Measurements from ENCODE around the gene MOBP.

MOBP gene

DNA sequence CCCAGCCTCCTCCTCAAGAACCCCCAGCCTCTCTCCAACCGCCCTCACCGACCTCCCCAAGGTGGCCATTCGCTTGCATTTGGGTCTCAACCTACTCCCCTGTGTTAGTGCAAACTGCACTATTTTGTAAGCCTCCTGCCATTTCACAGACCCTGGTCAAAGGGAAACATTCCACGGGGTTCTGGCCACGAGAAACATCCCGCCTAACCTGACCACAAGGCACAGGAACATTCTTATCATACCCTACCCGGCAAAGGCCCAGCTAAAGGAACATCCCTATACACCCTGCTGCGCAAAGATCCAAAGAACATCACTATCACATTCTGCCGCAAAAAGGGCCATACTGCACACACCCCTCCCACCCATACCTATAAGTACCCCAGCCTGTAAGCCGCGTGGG, 38.0 kb upstream of the MOBP start:
- Histone ChIP-seq H3K9ac (ENCODE audit: insufficient read length) (no peak overlapping the region), H3K4me3 (no peak overlapping the region), H3K36me3 (ENCODE audit: insufficient read depth, low read length) (no peaks in the 10 kb centered on the region), H3K27ac (no peak overlapping the region), H3K9me3 (ENCODE audit: low read depth, low read length) (no peaks in the 10 kb centered on the region)
- DNase-seq (ENCODE audit: low read depth, low spot score) = no peak
- TF ChIP-seq POLR2AphosphoS5 (IDR thresholded peaks at IDR 0.05; ENCODE audit: borderline replicate concordance, low read depth, low read length) (no peak), FOXP2 (optimal IDR thresholded peaks at IDR 0.05; ENCODE audit: control extremely low read depth, extremely low read length, insufficient read depth) (no peak), EZH2 (IDR thresholded peaks at IDR 0.05) (no peak)

DNA sequence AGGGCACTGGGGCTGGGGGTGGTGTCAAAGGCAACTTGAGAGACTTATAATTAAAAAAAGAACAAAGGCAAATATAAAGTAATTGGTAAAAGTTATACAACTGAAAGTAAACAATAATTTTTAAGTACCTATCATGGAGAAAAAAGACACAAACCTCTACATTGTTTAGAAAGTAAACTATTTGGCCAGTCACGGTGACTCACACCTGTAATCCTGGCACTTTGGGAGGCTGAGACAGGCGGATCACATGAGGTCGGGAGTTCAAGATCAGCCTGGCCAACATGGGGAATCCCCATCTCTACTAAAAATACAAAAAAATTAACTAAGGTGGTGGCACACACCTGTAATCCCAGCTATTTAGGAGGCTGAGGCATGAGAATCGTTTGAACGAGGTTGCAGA, 35.1 kb upstream of the MOBP start:
- H3K4me3 ChIP-seq = no peak overlapping the region
- TF ChIP-seq POLR2AphosphoS5 (IDR thresholded peaks at IDR 0.05; ENCODE audit: borderline replicate concordance, low read depth, low read length) = no peak
- no peak for TF ChIP-seq EZH2 (IDR thresholded peaks at IDR 0.05)
- no peak for TF ChIP-seq FOXP2 (optimal IDR thresholded peaks at IDR 0.05; ENCODE audit: control extremely low read depth, extremely low read length, insufficient read depth)
- H3K9ac ChIP-seq (ENCODE audit: insufficient read length) = no peak overlapping the region
- H3K36me3 ChIP-seq (ENCODE audit: insufficient read depth, low read length) = no peaks in the 10 kb centered on the region
- H3K9me3 ChIP-seq (ENCODE audit: low read depth, low read length) = no peaks in the 10 kb centered on the region
- H3K27ac ChIP-seq = no peak overlapping the region
- DNase-seq (ENCODE audit: low read depth, low spot score) = no peak

DNA sequence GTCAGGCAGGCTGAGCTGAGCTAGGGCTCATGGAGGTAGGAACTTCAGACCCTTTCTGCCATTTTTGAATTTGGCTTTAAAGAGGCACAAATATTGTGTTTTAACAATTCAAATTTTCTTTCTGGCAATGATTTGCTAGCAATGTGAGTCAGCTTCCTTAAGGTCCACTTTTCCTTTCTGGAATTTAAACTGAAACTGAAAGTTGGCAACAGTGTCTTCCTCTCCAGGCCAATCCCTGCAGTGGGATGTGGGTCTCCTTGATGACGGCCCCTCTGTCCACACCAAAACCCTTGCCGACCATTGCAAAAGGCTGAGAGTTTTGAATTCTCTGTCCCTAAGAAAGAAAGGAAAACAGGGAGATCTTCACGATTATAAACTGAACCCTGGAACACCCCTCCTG, 33.8 kb upstream of the MOBP start:
- H3K9me3 ChIP-seq (ENCODE audit: low read depth, low read length) = no peaks in the 10 kb centered on the region
- no peak overlapping the region for H3K4me3 ChIP-seq
- no peak overlapping the region for H3K9ac ChIP-seq (ENCODE audit: insufficient read length)
- DNase-seq (ENCODE audit: low read depth, low spot score) = no peak
- TF ChIP-seq FOXP2 (optimal IDR thresholded peaks at IDR 0.05; ENCODE audit: control extremely low read depth, extremely low read length, insufficient read depth) = no peak
- TF ChIP-seq POLR2AphosphoS5 (IDR thresholded peaks at IDR 0.05; ENCODE audit: borderline replicate concordance, low read depth, low read length) = no peak
- no peak for TF ChIP-seq EZH2 (IDR thresholded peaks at IDR 0.05)
- no peaks in the 10 kb centered on the region for H3K36me3 ChIP-seq (ENCODE audit: insufficient read depth, low read length)
- H3K27ac ChIP-seq = no peak overlapping the region

DNA sequence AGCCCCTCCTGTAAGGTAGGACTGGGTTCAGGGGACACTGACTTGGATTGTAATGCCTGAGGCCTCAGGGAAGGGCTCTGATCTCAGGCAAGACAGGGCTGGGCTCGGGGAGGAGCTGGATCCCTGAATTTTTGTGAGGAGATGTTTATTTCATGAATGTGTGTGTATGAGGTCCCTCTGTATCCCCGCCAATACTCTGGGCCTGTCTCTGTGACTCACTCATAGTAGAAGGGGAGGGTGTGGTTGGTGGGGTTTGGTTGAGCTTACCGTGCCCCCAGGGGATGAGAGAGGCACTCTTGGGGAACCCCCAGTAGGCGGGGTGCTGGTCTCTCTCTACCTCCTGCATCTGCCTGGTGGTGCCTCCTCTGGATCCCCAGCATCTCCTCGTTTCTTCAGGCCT, 32.9 kb upstream of the MOBP start:
- Histone ChIP-seq H3K27ac (no peak overlapping the region), H3K9me3 (ENCODE audit: low read depth, low read length) (no peaks in the 10 kb centered on the region), H3K9ac (ENCODE audit: insufficient read length) (no peak overlapping the region), H3K36me3 (ENCODE audit: insufficient read depth, low read length) (no peaks in the 10 kb centered on the region), H3K4me3 (no peak overlapping the region)
- TF ChIP-seq FOXP2 (optimal IDR thresholded peaks at IDR 0.05; ENCODE audit: control extremely low read depth, extremely low read length, insufficient read depth) = no peak
- no peak for TF ChIP-seq EZH2 (IDR thresholded peaks at IDR 0.05)
- TF ChIP-seq POLR2AphosphoS5 (IDR thresholded peaks at IDR 0.05; ENCODE audit: borderline replicate concordance, low read depth, low read length) = no peak
- no peak for DNase-seq (ENCODE audit: low read depth, low spot score)

DNA sequence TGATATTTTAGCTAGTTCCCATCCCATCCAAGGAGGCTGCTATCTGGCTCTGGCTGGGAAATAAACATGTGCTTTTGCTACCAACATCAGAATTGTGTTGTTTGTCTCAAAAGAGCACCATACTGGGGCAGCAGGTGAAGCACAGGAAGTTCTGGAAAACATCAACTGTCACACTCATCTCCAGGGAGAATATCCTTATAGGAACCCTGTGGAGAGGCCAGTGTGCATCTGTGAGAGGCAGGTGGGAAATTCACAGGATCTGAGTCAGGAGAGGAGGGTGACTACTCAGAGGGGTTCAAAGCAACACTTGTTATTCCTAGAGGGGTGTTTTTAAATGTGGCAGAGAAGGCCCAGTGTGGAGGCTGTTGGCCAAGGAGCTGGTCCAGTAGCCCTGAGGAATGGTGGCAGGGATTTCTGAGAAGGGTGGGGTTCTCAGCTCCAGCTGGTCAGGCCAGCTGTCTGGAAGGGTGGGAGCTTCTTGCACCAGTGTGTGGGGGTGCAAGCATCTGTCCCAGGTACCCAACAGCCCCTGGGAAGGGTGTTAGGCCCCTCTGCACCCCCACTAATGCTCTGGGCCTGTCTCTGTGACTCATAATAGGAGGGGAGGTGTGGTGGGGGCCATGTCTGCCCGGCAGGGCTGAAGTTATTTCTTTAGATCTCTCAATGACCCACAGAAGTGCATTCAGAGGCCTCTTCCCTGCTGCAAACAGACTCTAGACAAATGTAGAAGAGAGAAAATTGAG, 32.3 kb upstream of the MOBP start:
- no peaks in the 10 kb centered on the region for H3K9me3 ChIP-seq (ENCODE audit: low read depth, low read length)
- no peak overlapping the region for H3K4me3 ChIP-seq
- no peaks in the 10 kb centered on the region for H3K36me3 ChIP-seq (ENCODE audit: insufficient read depth, low read length)
- no peak for DNase-seq (ENCODE audit: low read depth, low spot score)
- no peak for TF ChIP-seq EZH2 (IDR thresholded peaks at IDR 0.05)
- TF ChIP-seq FOXP2 (optimal IDR thresholded peaks at IDR 0.05; ENCODE audit: control extremely low read depth, extremely low read length, insufficient read depth) = no peak
- no peak for TF ChIP-seq POLR2AphosphoS5 (IDR thresholded peaks at IDR 0.05; ENCODE audit: borderline replicate concordance, low read depth, low read length)
- no peak overlapping the region for H3K9ac ChIP-seq (ENCODE audit: insufficient read length)
- no peak overlapping the region for H3K27ac ChIP-seq

DNA sequence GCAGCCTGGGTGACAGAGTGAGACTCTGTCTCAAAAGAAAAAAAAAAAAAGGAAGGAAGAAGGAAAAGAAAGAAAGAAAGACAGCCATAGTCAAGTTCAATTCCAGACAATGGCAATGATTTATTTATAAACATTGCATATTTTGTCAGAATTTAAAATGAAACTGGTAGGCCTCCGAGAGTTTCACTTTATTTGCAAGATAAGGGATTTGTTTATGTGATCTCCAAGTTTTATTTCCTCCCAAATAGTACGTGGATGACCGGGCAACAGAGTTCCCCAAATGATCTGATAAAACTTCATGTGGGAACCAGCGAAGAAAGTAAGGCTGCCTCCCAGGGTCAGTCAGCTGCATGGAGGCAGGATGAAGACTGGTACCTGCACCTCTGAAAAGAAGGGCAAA, 28.6 kb upstream of the MOBP start:
- no peak overlapping the region for H3K9ac ChIP-seq (ENCODE audit: insufficient read length)
- H3K27ac ChIP-seq = peak overlapping the region; percentile 73
- H3K9me3 ChIP-seq (ENCODE audit: low read depth, low read length) = no peaks in the 10 kb centered on the region
- no peak for DNase-seq (ENCODE audit: low read depth, low spot score)
- TF ChIP-seq FOXP2 (optimal IDR thresholded peaks at IDR 0.05; ENCODE audit: control extremely low read depth, extremely low read length, insufficient read depth) = no peak
- TF ChIP-seq POLR2AphosphoS5 (IDR thresholded peaks at IDR 0.05; ENCODE audit: borderline replicate concordance, low read depth, low read length) = no peak
- no peak for TF ChIP-seq EZH2 (IDR thresholded peaks at IDR 0.05)
- H3K36me3 ChIP-seq (ENCODE audit: insufficient read depth, low read length) = no peaks in the 10 kb centered on the region
- no peak overlapping the region for H3K4me3 ChIP-seq

DNA sequence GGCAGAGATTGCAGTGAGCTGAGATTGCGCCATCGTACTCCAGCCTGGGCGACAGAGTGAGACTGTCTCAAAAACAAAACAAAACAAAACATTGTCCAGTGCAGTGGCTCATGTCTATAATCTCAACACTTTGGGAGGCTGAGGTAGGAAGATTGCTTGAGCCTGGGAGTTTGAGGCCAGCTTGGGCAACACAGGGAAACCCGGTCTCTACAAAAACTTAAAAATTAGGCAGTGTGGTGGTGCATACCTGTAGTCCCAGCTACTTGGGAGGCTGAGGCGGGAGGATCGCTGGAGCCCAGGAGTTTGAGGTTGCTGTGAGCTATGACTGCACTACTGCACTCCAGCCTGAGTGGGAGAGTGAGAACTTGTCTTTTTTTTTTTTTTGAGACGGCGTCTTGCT, 27.2 kb upstream of the MOBP start:
- no peaks in the 10 kb centered on the region for H3K9me3 ChIP-seq (ENCODE audit: low read depth, low read length)
- no peak for TF ChIP-seq POLR2AphosphoS5 (IDR thresholded peaks at IDR 0.05; ENCODE audit: borderline replicate concordance, low read depth, low read length)
- TF ChIP-seq EZH2 (IDR thresholded peaks at IDR 0.05) = no peak
- TF ChIP-seq FOXP2 (optimal IDR thresholded peaks at IDR 0.05; ENCODE audit: control extremely low read depth, extremely low read length, insufficient read depth) = no peak
- H3K36me3 ChIP-seq (ENCODE audit: insufficient read depth, low read length) = no peaks in the 10 kb centered on the region
- no peak overlapping the region for H3K9ac ChIP-seq (ENCODE audit: insufficient read length)
- H3K27ac ChIP-seq = no peak overlapping the region
- H3K4me3 ChIP-seq = no peak overlapping the region
- DNase-seq (ENCODE audit: low read depth, low spot score) = no peak

DNA sequence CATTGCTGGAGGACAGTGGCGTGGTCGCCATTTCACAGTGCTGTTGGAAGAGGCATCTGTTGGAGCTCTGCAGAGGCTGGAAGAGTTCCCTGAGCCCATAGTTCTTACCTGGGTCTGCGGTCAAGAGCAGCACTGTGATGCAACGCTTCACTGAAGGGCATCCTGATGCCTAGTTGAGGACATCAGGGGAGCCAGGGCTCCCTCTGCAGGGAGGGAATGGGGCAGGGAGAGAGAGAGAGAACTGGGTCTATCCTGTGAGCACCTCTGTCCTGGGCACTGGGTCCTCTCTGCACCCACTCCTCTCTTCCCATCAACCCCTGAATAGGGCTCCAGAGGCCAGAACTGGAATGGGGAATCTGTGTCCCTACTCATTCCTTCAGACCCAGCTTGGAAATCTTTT, 23.9 kb upstream of the MOBP start:
- DNase-seq (ENCODE audit: low read depth, low spot score) = no peak
- Histone ChIP-seq H3K9me3 (ENCODE audit: low read depth, low read length) (no peaks in the 10 kb centered on the region), H3K9ac (ENCODE audit: insufficient read length) (no peak overlapping the region), H3K36me3 (ENCODE audit: insufficient read depth, low read length) (no peaks in the 10 kb centered on the region), H3K4me3 (no peak overlapping the region), H3K27ac (no peak overlapping the region)
- TF ChIP-seq EZH2 (IDR thresholded peaks at IDR 0.05) (no peak), FOXP2 (optimal IDR thresholded peaks at IDR 0.05; ENCODE audit: control extremely low read depth, extremely low read length, insufficient read depth) (no peak), POLR2AphosphoS5 (IDR thresholded peaks at IDR 0.05; ENCODE audit: borderline replicate concordance, low read depth, low read length) (no peak)

DNA sequence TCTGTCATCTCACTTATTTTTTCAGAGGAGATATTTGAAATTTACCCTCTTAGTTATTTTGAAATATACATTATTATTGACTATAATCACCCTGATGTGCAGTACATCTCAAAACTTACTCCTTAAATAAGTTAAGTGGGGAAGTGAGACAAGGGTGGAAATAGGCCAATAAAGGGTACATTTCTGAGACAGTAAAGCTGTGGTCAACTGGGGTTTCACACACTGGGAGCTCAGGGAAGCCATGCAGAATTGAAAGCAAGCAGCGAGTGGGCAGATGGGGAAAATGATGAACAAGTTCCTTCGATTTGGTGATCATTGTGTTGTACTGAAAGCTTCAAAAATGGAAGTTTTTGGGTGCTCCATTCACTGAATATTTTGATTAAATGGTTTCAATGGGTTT, 21.6 kb upstream of the MOBP start:
- Histone ChIP-seq H3K36me3 (ENCODE audit: insufficient read depth, low read length) (no peaks in the 10 kb centered on the region), H3K4me3 (no peak overlapping the region), H3K27ac (no peak overlapping the region), H3K9me3 (ENCODE audit: low read depth, low read length) (no peaks in the 10 kb centered on the region), H3K9ac (ENCODE audit: insufficient read length) (no peak overlapping the region)
- DNase-seq (ENCODE audit: low read depth, low spot score) = no peak
- TF ChIP-seq POLR2AphosphoS5 (IDR thresholded peaks at IDR 0.05; ENCODE audit: borderline replicate concordance, low read depth, low read length) (no peak), FOXP2 (optimal IDR thresholded peaks at IDR 0.05; ENCODE audit: control extremely low read depth, extremely low read length, insufficient read depth) (no peak), EZH2 (IDR thresholded peaks at IDR 0.05) (no peak)

All from SK-N-MC (cell line).